HG02623 (cell line): Measurements from ENCODE around the gene ABCG4.
A peak's percentile ranks its signal among the peaks of the same experiment; 100 is the strongest.

Experiments
- ATAC-seq: cut with Tn5 transposase; IDR thresholded peaks from one replicate; pipeline ENCODE4 v1.9.1; 2021; ENCODE audit warnings: moderate library complexity; ENCODE audit not compliant: unreplicated experiment

The ABCG4 gene

GRCh38 chr11:119205080-119205479 is 56.2 kb downstream of the ABCG4 start:
- ATAC-seq, result no peak

- ATAC-seq, result peak; percentile 80
These were observed 57.0 kb downstream of the ABCG4 start, which contains the start of gene CBL for GRCh38 chr11:119205574-119206510. Gene CBL (plus strand): TSS chr11:119206339. CDS start chr11:119206418, 79 bp downstream.

- ATAC-seq, result peak; percentile 12
These were observed 57.9 kb downstream of the ABCG4 start for GRCh38 chr11:119206511-119207414.

- no peak for ATAC-seq
These were observed 58.6 kb downstream of the ABCG4 start for GRCh38 chr11:119207415-119207960.

GRCh38 chr11:119209186-119209585 is 60.3 kb downstream of the ABCG4 start:
- ATAC-seq, result no peak

- no peak for ATAC-seq
These were observed 61.2 kb downstream of the ABCG4 start for GRCh38 chr11:119210050-119210449.
